Measurements from ENCODE around the gene C10orf90. TPM values are rescaled to one million over a fixed set of nuclear protein-coding genes. Genes with fewer than 3 reads are reported as not detected.

Gene C10orf90
- total RNA-seq, 4 donors from 2014 or later: 2.1 to 6.5 (median 4.1) TPM

DNA sequence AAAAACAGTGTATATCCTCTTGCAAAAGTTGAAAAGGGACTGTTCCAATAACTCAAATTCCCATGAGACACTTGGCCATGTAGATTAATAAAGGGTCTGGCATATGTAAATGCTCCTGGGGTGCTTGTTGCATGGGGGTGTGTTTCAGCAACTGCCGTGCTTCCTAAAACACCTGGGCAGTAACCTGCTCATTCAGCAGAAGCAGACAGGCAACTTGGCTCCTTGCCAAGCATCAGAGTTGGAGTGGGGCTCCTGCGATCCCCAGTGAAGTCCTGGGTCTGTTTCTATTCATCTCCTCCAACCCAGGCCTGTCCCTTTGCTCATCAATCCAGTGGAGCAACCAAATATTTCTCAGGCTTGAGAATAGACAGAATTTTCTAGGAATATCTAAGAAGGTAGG lies 240.0 kb downstream of the C10orf90 start:
- no peaks in the 10 kb centered on the region for H3K4me1 ChIP-seq
- H3K27me3 ChIP-seq: no peaks in the 10 kb centered on the region
- TF ChIP-seq POLR2A (IDR thresholded peaks at IDR 0.05): no peak
- no peak for TF ChIP-seq EP300 (IDR thresholded peaks at IDR 0.05)
- TF ChIP-seq CTCF (IDR thresholded peaks at IDR 0.05): no peak
- no peak for TF ChIP-seq POLR2AphosphoS5 (IDR thresholded peaks at IDR 0.05)
- WGBS: 88% methylated on average over 2 of the region's 2 CpGs
- no peaks in the 10 kb centered on the region for H3K9me3 ChIP-seq
- H3K4me3 ChIP-seq: no peak overlapping the region
- DNase-seq (ENCODE audit: low spot score in 2 of 2): no peak
- H3K36me3 ChIP-seq: no peaks in the 10 kb centered on the region
- no peak overlapping the region for H3K27ac ChIP-seq

- no peaks in the 10 kb centered on the region for H3K36me3 ChIP-seq
- TF ChIP-seq CTCF (IDR thresholded peaks at IDR 0.05) (no peak), POLR2A (IDR thresholded peaks at IDR 0.05) (no peak), POLR2AphosphoS5 (IDR thresholded peaks at IDR 0.05) (no peak), EP300 (IDR thresholded peaks at IDR 0.05) (no peak)
- H3K27me3 ChIP-seq: no peaks in the 10 kb centered on the region
- H3K27ac ChIP-seq: no peak overlapping the region
- 91% methylated on average over 4 of the region's 4 CpGs for WGBS
- no peaks in the 10 kb centered on the region for H3K9me3 ChIP-seq
- no peak overlapping the region for H3K4me3 ChIP-seq
- H3K4me1 ChIP-seq: no peaks in the 10 kb centered on the region
- no peak for DNase-seq (ENCODE audit: low spot score in 2 of 2)
Observed at GRCh38 chr10:126429275-126429674, 241.2 kb downstream of the C10orf90 start.

GRCh38 chr10:126425489-126426065 lies 244.9 kb downstream of the C10orf90 start:
- no peak for DNase-seq (ENCODE audit: low spot score in 2 of 2)
- H3K4me3 ChIP-seq: no peak overlapping the region
- no peak overlapping the region for H3K27ac ChIP-seq
- H3K27me3 ChIP-seq: no peaks in the 10 kb centered on the region
- no peaks in the 10 kb centered on the region for H3K4me1 ChIP-seq
- no peaks in the 10 kb centered on the region for H3K36me3 ChIP-seq
- 62% methylated on average over 8 of the region's 8 CpGs for WGBS
- TF ChIP-seq EP300 (IDR thresholded peaks at IDR 0.05): no peak
- TF ChIP-seq POLR2A (IDR thresholded peaks at IDR 0.05): no peak
- TF ChIP-seq POLR2AphosphoS5 (IDR thresholded peaks at IDR 0.05): no peak
- TF ChIP-seq CTCF (IDR thresholded peaks at IDR 0.05): no peak
- peaks cover 3% of the 10 kb centered on the region for H3K9me3 ChIP-seq

DNA sequence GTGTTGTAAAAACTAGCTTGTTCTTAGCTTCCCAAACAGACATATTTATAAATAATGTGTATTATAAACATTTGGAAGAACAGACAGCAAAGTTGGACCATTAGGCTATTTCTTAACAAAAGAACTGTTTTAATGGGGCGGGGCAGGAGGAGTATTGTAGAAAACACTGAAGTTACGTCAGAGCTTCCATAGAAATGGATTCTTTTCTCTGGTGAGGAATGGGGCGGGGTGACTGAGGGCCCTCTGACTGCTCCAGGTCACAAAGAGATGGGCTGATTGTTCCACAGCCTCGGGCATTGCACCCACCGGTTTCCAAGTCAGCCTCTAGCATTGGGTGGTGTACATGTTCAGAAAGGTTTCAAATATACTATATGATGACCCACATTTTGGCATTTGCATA lies 245.5 kb downstream of the C10orf90 start:
- Histone ChIP-seq H3K36me3 (no peaks in the 10 kb centered on the region), H3K27ac (no peak overlapping the region), H3K27me3 (no peaks in the 10 kb centered on the region), H3K9me3 (peaks cover 3% of the 10 kb centered on the region), H3K4me3 (no peak overlapping the region), H3K4me1 (no peaks in the 10 kb centered on the region)
- TF ChIP-seq EP300 (IDR thresholded peaks at IDR 0.05): no peak
- TF ChIP-seq CTCF (IDR thresholded peaks at IDR 0.05): no peak
- TF ChIP-seq POLR2AphosphoS5 (IDR thresholded peaks at IDR 0.05): no peak
- no peak for TF ChIP-seq POLR2A (IDR thresholded peaks at IDR 0.05)
- no peak for DNase-seq (ENCODE audit: low spot score in 2 of 2)
- WGBS: 80% methylated on average over 5 of the region's 5 CpGs

DNA sequence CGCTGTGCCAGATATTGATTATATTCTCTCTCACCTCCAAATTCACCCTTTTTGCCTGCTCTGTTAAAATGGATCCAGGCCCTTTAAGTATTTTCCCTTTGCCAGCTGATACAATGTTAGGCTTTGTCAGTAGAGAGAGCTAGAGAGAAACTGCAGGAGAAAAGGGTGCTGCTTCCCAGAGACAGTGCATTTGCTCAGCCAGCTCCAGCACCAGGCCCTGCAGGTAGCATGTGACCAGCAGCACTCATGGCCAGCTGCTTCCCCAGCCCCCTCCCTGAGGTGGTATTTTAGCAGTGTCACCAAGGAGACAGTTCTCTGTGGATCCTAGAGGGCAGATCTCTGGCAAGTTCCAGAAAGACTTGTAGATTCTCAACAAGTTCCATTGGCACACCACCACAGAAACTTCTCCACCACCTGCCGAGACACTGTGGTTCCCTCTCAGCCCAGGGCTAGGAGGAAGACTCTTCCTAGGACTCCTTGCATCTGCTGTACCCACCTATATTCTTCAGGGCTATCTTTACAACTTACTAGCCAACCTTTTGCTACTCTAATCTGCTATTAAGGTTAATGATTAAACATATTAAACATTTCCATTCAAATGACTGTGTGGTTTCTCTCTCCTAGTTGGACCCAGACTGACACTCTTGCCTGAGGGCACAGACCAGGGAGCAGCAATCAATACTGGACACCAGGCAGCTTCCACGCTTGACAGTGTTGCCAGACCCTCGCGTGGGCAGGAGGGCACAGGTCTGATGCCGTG lies 246.6 kb downstream of the C10orf90 start:
- Histone ChIP-seq H3K9me3 (peaks cover 6% of the 10 kb centered on the region), H3K27me3 (no peaks in the 10 kb centered on the region), H3K4me3 (no peak overlapping the region), H3K4me1 (no peaks in the 10 kb centered on the region), H3K27ac (no peak overlapping the region), H3K36me3 (no peaks in the 10 kb centered on the region)
- no peak for DNase-seq (ENCODE audit: low spot score in 2 of 2)
- 98% methylated on average over 6 of the region's 6 CpGs for WGBS
- TF ChIP-seq EP300 (IDR thresholded peaks at IDR 0.05): no peak
- no peak for TF ChIP-seq CTCF (IDR thresholded peaks at IDR 0.05)

All from suprapubic skin (tissue), 4 donors.